CD4-positive, alpha-beta T cell (primary cell): ENCODE results near the gene NKX1-2. TPM values are rescaled to one million over a fixed set of nuclear protein-coding genes. Genes with fewer than 3 reads are reported as not detected.
A peak's percentile ranks its signal among the peaks of the same experiment; 100 is the strongest.

Source experiments
- ATAC-seq: fragments of 200-7000 bp; cut with Tn5 transposase; one replicate; pipeline ENCODE4 v1.10.0; 2022; ENCODE audit warnings: mild to moderate bottlenecking; ENCODE audit not compliant: poor library complexity
- CTCF ChIA-PET: fragments of 350-600 bp; sonication (Branson Sonifier 250); formaldehyde crosslinking; loops from one replicate; lab custom pipeline; 2021; ENCODE audit warnings: antibody characterized with exemption, inconsistent platforms; lab: Charles Lee
- POLR2A ChIA-PET: fragments of 350-600 bp; sonication (Branson Sonifier 250); formaldehyde crosslinking; loops from one replicate; lab custom pipeline; 2021; ENCODE audit warnings: antibody characterized with exemption, inconsistent platforms; lab: Charles Lee
- DNase-seq, 14 experiments: peaks; one replicate each; pipeline ENCODE4 v3.0.0-alpha.2; 2013 to 2020; ENCODE audit warnings: mixed read lengths in 2 of 14
- H3K27ac ChIP-seq, 2 donors: one replicate each; pipeline versions ENCODE4 v1.5.1 to v1.7.0; 2013; ENCODE audit warnings: low read length in 2 of 2, low read depth in 1 of 2, mild to moderate bottlenecking in 1 of 2
- H3K27me3 ChIP-seq, 2 experiments: 1 replicate in 1 of 2; 2 replicates in 1 of 2; pipeline versions ENCODE4 v1.6.1 to v1.7.0; 2013; ENCODE audit warnings: low read length in 2 of 2, control low read depth in 1 of 2, mild to moderate bottlenecking in 1 of 2, moderate library complexity in 1 of 2; ENCODE audit not compliant: insufficient read depth in 2 of 2, control insufficient read depth in 1 of 2
- H3K36me3 ChIP-seq: one replicate; pipeline ENCODE4 v1.6.1; 2013; ENCODE audit warnings: low read length, control low read depth; ENCODE audit not compliant: insufficient read depth
- H3K4me1 ChIP-seq: one replicate; pipeline ENCODE4 v1.6.1; 2013; ENCODE audit warnings: low read length, control low read depth; ENCODE audit not compliant: insufficient read depth
- H3K4me3 ChIP-seq: one replicate; pipeline ENCODE4 v1.5.1; 2013; ENCODE audit warnings: mild to moderate bottlenecking, low read length, moderate library complexity
- H3K9me3 ChIP-seq, 2 experiments: 1 replicate in 1 of 2; 2 replicates in 1 of 2; pipeline versions ENCODE4 v1.6.1 to v1.7.0; 2013; ENCODE audit warnings: low read length in 2 of 2, mild to moderate bottlenecking in 2 of 2, control low read depth in 1 of 2, moderate library complexity in 1 of 2; ENCODE audit not compliant: control insufficient read depth in 1 of 2, insufficient read depth in 1 of 2
- H3K27ac Mint-ChIP-seq: one replicate; pipeline ENCODE4 v1.8.0; 2020; ENCODE audit warnings: mixed read lengths
- H3K27me3 Mint-ChIP-seq: one replicate; pipeline ENCODE4 v1.8.0; 2021; ENCODE audit warnings: mixed read lengths
- H3K36me3 Mint-ChIP-seq: one replicate; pipeline ENCODE4 v1.8.0; 2021; ENCODE audit warnings: low read depth, mixed read lengths
- H3K4me1 Mint-ChIP-seq: one replicate; pipeline ENCODE4 v1.8.0; 2021; ENCODE audit warnings: low read depth, mixed read lengths
- H3K4me3 Mint-ChIP-seq: one replicate; pipeline ENCODE4 v1.8.0; 2020; ENCODE audit warnings: mild to moderate bottlenecking, mixed read lengths
- H3K9me3 Mint-ChIP-seq: one replicate; pipeline ENCODE4 v1.8.0; 2020; ENCODE audit warnings: mixed read lengths
- intact Hi-C, 2 experiments: fragments of 100-400 bp; cut with DNase I in 1 of 2; cut with micrococcal nuclease in 1 of 2; formaldehyde crosslinking; loops; one replicate each; pipeline versions ENCODE4 v1.15.1 to v1.9.0; 2023 to 2025; cut with DNase I, micrococcal nuclease
- total RNA-seq, 174 experiments: library from RNA in 2 of 174; stranded (reverse) in 2 of 174; gene quantifications; one replicate each; pipeline ENCODE4 v1.2.3 and lab custom pipeline; 2021 to 2026
- TF ChIP-seq, protein P1 (sequence below): fragments of 200-600 bp; IDR thresholded peaks from one replicate; pipeline ENCODE4 v1.8.0; 2022; ENCODE audit warnings: antibody characterized with exemption, mild to moderate bottlenecking

NKX1-2 gene
- total RNA-seq, 2 experiments from 2014 or later = not detected

DNA sequence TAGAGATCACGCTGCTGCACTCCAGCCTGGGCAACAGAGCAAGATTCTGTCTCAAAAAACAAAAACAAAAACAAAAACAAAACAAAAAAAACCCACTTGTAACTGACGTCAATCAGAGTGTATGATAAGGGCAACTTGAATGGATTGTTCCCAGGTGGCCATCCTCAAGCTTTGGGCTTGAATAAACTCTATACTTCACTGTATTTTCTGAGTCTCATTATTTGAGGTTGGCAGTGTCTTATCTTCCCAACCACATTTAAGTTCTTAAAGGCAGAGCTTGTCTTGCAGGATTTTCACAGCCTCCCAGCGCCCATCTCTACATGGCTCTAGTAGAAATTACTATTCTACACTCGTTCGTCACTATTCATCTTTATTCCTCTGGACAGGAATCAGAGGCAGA, 26.0 kb downstream of the NKX1-2 start:
- H3K4me1 ChIP-seq = peaks cover 7% of the 10 kb centered on the region
- no peak overlapping the region for H3K4me3 ChIP-seq
- no peaks in the 10 kb centered on the region for H3K36me3 ChIP-seq
- TF ChIP-seq, protein P1, sequence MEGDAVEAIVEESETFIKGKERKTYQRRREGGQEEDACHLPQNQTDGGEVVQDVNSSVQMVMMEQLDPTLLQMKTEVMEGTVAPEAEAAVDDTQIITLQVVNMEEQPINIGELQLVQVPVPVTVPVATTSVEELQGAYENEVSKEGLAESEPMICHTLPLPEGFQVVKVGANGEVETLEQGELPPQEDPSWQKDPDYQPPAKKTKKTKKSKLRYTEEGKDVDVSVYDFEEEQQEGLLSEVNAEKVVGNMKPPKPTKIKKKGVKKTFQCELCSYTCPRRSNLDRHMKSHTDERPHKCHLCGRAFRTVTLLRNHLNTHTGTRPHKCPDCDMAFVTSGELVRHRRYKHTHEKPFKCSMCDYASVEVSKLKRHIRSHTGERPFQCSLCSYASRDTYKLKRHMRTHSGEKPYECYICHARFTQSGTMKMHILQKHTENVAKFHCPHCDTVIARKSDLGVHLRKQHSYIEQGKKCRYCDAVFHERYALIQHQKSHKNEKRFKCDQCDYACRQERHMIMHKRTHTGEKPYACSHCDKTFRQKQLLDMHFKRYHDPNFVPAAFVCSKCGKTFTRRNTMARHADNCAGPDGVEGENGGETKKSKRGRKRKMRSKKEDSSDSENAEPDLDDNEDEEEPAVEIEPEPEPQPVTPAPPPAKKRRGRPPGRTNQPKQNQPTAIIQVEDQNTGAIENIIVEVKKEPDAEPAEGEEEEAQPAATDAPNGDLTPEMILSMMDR = no peak
- Mint-ChIP-seq H3K4me1 (peaks cover 5% of the 10 kb centered on the region), H3K36me3 (no peaks in the 10 kb centered on the region), H3K4me3 (no peak overlapping the region), H3K27me3 (peaks cover 27% of the 10 kb centered on the region), H3K27ac (no peak overlapping the region), H3K9me3 (no peaks in the 10 kb centered on the region)
- H3K27ac ChIP-seq = no peak overlapping the region
- POLR2A ChIA-PET = no interaction called here
- CTCF ChIA-PET = no interaction called here
- no peak for ATAC-seq
- no peak for DNase-seq
- intact Hi-C loops = no loop called here
- H3K27me3 ChIP-seq = peaks cover 0 to 5% of the 10 kb centered on the region in 2 experiments
- H3K9me3 ChIP-seq = no peaks in the 10 kb centered on the region

DNA sequence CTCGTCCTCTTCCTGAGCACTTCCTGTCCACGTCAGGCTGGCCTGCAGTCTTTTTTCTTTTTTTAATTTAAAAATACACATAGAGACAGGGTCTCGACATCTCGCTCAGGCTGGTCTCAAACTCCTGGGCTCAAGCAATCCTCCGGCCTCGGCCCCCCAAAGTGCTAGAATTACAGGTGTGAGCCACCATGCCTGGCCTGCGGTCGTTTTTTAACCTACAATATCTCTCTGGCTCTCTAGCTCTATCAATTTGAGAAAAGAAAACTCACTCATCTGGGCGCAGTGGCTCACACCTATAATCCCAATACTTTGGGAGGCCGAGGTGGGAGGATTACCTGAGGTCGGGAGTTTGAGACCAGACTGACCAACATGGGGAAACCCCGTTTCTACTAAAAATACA, 27.1 kb downstream of the NKX1-2 start:
- intact Hi-C loops = no loop called here
- Histone ChIP-seq H3K9me3 (no peaks in the 10 kb centered on the region), H3K36me3 (no peaks in the 10 kb centered on the region), H3K4me1 (peaks cover 12% of the 10 kb centered on the region), H3K27ac (no peak overlapping the region), H3K4me3 (no peak overlapping the region), H3K27me3 (peaks cover 0 to 5% of the 10 kb centered on the region in 2 experiments)
- no peak for DNase-seq
- ATAC-seq = no peak
- Mint-ChIP-seq H3K27ac (no peak overlapping the region), H3K27me3 (peaks cover 26% of the 10 kb centered on the region), H3K4me3 (no peak overlapping the region), H3K9me3 (no peaks in the 10 kb centered on the region), H3K36me3 (no peaks in the 10 kb centered on the region), H3K4me1 (peaks cover 9% of the 10 kb centered on the region)
- POLR2A ChIA-PET = no interaction called here
- TF ChIP-seq, protein P1 = no peak
- CTCF ChIA-PET = no interaction called here

DNA sequence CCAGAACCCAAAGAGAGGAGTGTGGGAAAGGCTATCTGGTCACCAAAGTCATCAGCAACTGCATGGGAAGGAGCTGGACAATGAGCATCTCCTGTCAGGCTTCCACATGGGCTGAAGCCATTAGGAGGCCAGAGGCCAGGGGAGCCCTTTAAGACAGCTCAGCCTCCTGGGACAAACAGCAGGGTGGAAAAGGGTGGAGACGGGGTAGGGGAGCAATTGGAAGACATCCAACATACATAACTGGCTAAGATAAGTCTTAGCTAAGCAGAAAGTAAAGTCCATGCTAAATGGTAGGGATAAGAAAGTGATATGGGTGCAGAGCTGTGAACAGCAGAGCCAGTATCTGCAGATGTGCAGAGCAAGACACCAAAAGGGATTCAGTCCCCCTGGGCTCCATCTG, 29.6 kb downstream of the NKX1-2 start:
- ATAC-seq = no peak
- DNase-seq = no peak
- H3K9me3 ChIP-seq = no peaks in the 10 kb centered on the region
- peaks cover 14% of the 10 kb centered on the region for H3K4me1 ChIP-seq
- H3K27me3 Mint-ChIP-seq = peaks cover 15% of the 10 kb centered on the region
- ChIA-PET CTCF (interaction anchor here (2.6 to 4.1 kb wide), 2 partner anchors 17 to 31 kb away, joined by 14 to 15 read pairs; no protein-coding TSS in a partner anchor), POLR2A (no interaction called here)
- H3K4me1 Mint-ChIP-seq = peaks cover 32% of the 10 kb centered on the region
- H3K36me3 ChIP-seq = no peaks in the 10 kb centered on the region
- no peak overlapping the region for H3K27ac Mint-ChIP-seq
- H3K9me3 Mint-ChIP-seq = no peaks in the 10 kb centered on the region
- H3K27me3 ChIP-seq = peaks cover 0 to 3% of the 10 kb centered on the region in 2 experiments
- H3K4me3 Mint-ChIP-seq = peak overlapping the region; percentile 3
- H3K27ac ChIP-seq = no peak overlapping the region
- no peaks in the 10 kb centered on the region for H3K36me3 Mint-ChIP-seq
- no peak overlapping the region for H3K4me3 ChIP-seq
- TF ChIP-seq, protein P1 = no peak
- intact Hi-C loops = no loop called here
